ENCODE results near the gene ITGA5. TPM values are rescaled to one million over a fixed set of nuclear protein-coding genes. Genes with fewer than 3 reads are reported as not detected.
"Not testable (repeated sequence)": the region's sequence is repeated elsewhere in the genome, so short reads cannot be mapped to it uniquely, and the experiment has no call there.

ITGA5 gene
- polyA plus RNA-seq, 10 donors: 89.5 to 116 (median 108) TPM

DNA sequence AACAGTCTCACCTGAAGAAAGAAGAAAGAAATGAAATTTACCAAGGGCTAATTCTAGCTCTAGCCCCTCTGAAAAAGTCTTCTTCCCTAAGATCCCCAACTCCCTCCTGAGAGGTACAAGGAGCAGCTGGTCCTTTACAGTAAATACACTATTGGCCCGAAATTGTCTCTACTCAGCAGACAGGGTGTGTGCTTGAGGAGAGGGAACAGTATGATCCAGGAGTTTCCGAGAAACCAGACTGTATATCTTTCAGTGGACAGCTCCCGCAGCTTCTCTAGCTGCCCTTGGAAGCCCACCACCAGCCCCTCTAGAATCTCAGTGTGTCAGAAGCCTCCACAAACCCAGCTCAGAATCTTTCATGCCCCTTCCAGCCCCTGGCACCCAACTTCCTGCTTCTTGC lies 62.8 kb downstream of the ITGA5 start:
- peak in 1 of 3 donors; percentile 82 for DNase-seq

- peak in 1 of 3 donors; percentile 49 for DNase-seq
Observed at GRCh38 chr12:54355104-54355815, 63.8 kb downstream of the ITGA5 start.

GRCh38 chr12:54354271-54354670 lies 64.8 kb downstream of the ITGA5 start:
- not testable (repeated sequence) for DNase-seq

DNA sequence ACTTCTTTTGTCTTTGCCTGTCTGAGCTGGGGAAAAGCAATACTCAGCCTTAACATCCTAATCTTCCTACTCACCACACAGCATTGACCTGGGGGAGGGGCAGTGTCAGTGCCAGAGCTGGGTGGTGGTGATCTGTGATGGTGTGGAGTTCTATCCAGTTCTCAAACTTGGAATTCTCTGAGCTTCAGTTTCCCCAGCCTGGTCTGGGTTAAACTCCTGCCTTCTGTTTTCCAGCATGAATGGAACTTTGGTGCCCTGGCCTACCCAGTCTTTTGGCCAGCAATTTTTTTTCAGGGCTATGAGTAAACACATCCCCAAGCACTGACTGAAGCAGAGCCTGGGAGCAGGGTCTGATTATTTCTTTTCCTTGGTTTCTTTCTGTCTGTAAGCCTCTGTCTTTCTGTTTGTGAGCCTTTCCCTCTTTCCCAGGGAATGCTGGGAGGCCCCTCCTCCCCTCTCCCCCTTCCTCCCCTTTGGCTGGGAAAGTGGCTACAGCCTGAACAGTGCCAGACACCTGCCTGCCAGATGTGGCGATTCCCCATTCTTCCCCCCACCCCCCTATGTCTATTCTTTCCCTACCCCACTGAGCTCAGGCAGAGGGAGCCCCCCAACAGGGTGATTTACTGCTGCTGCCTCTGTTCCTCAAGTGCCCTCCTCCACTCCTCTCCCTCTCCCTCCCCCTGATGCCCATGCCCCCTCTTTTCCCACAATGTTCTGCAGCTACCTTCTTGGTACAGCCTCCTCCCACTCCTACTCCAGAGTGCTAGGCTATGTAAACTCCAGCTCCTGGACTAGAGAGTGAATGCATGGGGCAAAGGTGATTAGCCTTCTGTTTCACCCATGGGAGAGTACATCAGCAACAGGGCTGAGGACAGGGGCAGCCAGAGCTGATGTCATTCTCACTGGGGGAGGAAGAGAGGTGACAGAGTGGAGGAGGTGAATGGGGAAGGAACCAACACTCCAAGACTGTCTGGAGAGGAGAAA lies 65.9 kb downstream of the ITGA5 start:
- peak; percentile 65 to 88 (median 77) for DNase-seq

- peak; percentile 76 to 91 (median 83) for DNase-seq
Observed at GRCh38 chr12:54352022-54352531, 67.0 kb downstream of the ITGA5 start.

GRCh38 chr12:54351341-54351740 lies 67.7 kb downstream of the ITGA5 start:
- peak in 1 of 3 donors; percentile 37 for DNase-seq

GRCh38 chr12:54350743-54351142 lies 68.3 kb downstream of the ITGA5 start:
- DNase-seq: no peak

DNA sequence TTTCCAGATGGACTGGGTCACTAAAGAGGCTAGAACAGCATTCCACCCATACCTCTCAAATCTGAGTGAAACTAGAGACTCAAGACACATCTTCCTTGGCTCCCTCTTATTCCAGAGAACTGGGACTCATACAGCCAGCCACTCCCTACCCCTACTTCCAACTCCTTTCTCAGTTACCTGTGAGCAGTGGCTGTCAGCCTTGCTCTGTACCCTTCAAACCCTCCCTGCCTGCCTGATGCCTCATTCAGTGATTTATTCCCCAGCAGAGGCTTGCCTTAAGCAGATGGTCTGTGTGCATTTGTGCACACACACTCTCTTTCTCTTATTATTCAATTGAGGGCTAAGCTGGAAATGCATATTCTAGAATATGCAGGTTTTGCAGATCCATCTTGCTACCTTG lies 69.4 kb downstream of the ITGA5 start:
- DNase-seq: no peak

- no peak for DNase-seq
Observed at GRCh38 chr12:54349036-54349435, 70.0 kb downstream of the ITGA5 start.

Other genes with a start within 250 kb of the ITGA5 start
- gene SMUG1, start 230.3 kb downstream of the ITGA5 start, polyA plus RNA-seq (ENCODE audit: insufficient read length in 10 of 10): 10 to 100 TPM; 20.0 to 27.4 (median 23.0) TPM
- gene CBX5, start 139.1 kb downstream of the ITGA5 start, polyA plus RNA-seq (ENCODE audit: insufficient read length in 10 of 10): 10 to 100 TPM; 59.6 to 91.8 (median 79.7) TPM
- gene HNRNPA1, start 138.5 kb downstream of the ITGA5 start, polyA plus RNA-seq (ENCODE audit: insufficient read length in 10 of 10): 1,000 to 10,000 TPM; 1,530 to 2,702 (median 1,962) TPM
- gene NFE2, start 118.3 kb downstream of the ITGA5 start, polyA plus RNA-seq (ENCODE audit: insufficient read length in 10 of 10): 1 to 10 TPM; 1.3 to 5.4 (median 2.6) TPM
- 100 to 1,000 TPM; 122 to 155 (median 138) TPM for gene COPZ1, start 94.1 kb downstream of the ITGA5 start, polyA plus RNA-seq (ENCODE audit: insufficient read length in 10 of 10)
- gene GPR84, start 54.8 kb downstream of the ITGA5 start, polyA plus RNA-seq (ENCODE audit: insufficient read length in 10 of 10): under 1 TPM in 7 of 10 donors, not detected in 3; 0.08 to 0.42 (median 0.29) TPM
- 10 to 100 TPM; 12.3 to 36.0 (median 17.2) TPM for gene ZNF385A, start 34.5 kb downstream of the ITGA5 start, polyA plus RNA-seq (ENCODE audit: insufficient read length in 10 of 10)
- 1 to 10 TPM in 1 of 10 donors, under 1 TPM in 3, not detected in 6; 0.24 to 1.6 (median 0.45) TPM for gene GTSF1, start 54.3 kb upstream of the ITGA5 start, polyA plus RNA-seq (ENCODE audit: insufficient read length in 10 of 10)
- 1 to 10 TPM; 4.6 to 8.7 (median 5.9) TPM for gene NCKAP1L, start 78.5 kb upstream of the ITGA5 start, polyA plus RNA-seq (ENCODE audit: insufficient read length in 10 of 10)
- 1 to 10 TPM; 2.8 to 4.8 (median 4.2) TPM for gene PDE1B, start 130.3 kb upstream of the ITGA5 start, polyA plus RNA-seq (ENCODE audit: insufficient read length in 10 of 10)
- 10 to 100 TPM; 26.9 to 55.0 (median 41.5) TPM for gene PPP1R1A, start 169.4 kb upstream of the ITGA5 start, polyA plus RNA-seq (ENCODE audit: insufficient read length in 10 of 10)
- gene LACRT, start 215.6 kb upstream of the ITGA5 start, polyA plus RNA-seq (ENCODE audit: insufficient read length in 10 of 10): not detected
- gene DCD, start 229.1 kb upstream of the ITGA5 start, polyA plus RNA-seq (ENCODE audit: insufficient read length in 10 of 10): not detected